ENCODE data around the gene THOP1.
A peak's percentile ranks its signal among the peaks of the same experiment; 100 is the strongest.
"Not testable (repeated sequence)": the region's sequence is repeated elsewhere in the genome, so short reads cannot be mapped to it uniquely, and the experiment has no call there.

Gene THOP1

GRCh38 chr19:2782936-2783780 is 2.1 kb upstream of the THOP1 start, which contains the start of gene SGTA:
SGTA (minus strand) TSS chr19:2783273; CDS start chr19:2769068, 14,205 bp downstream.
- DNase-seq (ENCODE audit: low read depth, low spot score), result peak; percentile 96

GRCh38 chr19:2783781-2784145 is 1.5 kb upstream of the THOP1 start:
- no peak for DNase-seq (ENCODE audit: low read depth, low spot score)

GRCh38 chr19:2787115-2787514 is 1.8 kb downstream of the THOP1 start:
- no peak for DNase-seq (ENCODE audit: low read depth, low spot score)

- no peak for DNase-seq (ENCODE audit: low read depth, low spot score)
These were observed 2.9 kb downstream of the THOP1 start for GRCh38 chr19:2788237-2788636.

GRCh38 chr19:2790194-2790556 is 4.9 kb downstream of the THOP1 start:
- no peak for DNase-seq (ENCODE audit: low read depth, low spot score)

- no peak for DNase-seq (ENCODE audit: low read depth, low spot score)
These were observed 5.4 kb downstream of the THOP1 start for GRCh38 chr19:2790557-2791271.

GRCh38 chr19:2791440-2791839 is 6.1 kb downstream of the THOP1 start:
- no peak for DNase-seq (ENCODE audit: low read depth, low spot score)

- DNase-seq (ENCODE audit: low read depth, low spot score), result no peak
These were observed 6.6 kb downstream of the THOP1 start for GRCh38 chr19:2791876-2792275.

- DNase-seq (ENCODE audit: low read depth, low spot score), result not testable (repeated sequence)
These were observed 7.4 kb downstream of the THOP1 start for GRCh38 chr19:2792666-2793065.

GRCh38 chr19:2793126-2793525 is 7.8 kb downstream of the THOP1 start:
- no peak for DNase-seq (ENCODE audit: low read depth, low spot score)

- DNase-seq (ENCODE audit: low read depth, low spot score), result no peak
These were observed 8.3 kb downstream of the THOP1 start for GRCh38 chr19:2793577-2793976.

- no peak for DNase-seq (ENCODE audit: low read depth, low spot score)
These were observed 10.7 kb downstream of the THOP1 start for GRCh38 chr19:2795827-2796658.

- no peak for DNase-seq (ENCODE audit: low read depth, low spot score)
These were observed 11.5 kb downstream of the THOP1 start for GRCh38 chr19:2796659-2797266.

- no peak for DNase-seq (ENCODE audit: low read depth, low spot score)
These were observed 12.0 kb downstream of the THOP1 start for GRCh38 chr19:2797280-2797679.

- DNase-seq (ENCODE audit: low read depth, low spot score), result no peak
These were observed 12.9 kb downstream of the THOP1 start for GRCh38 chr19:2798158-2798685.

GRCh38 chr19:2798733-2799132 is 13.4 kb downstream of the THOP1 start:
- no peak for DNase-seq (ENCODE audit: low read depth, low spot score)

GRCh38 chr19:2799273-2800020 is 14.1 kb downstream of the THOP1 start:
- no peak for DNase-seq (ENCODE audit: low read depth, low spot score)

- DNase-seq (ENCODE audit: low read depth, low spot score), result no peak
These were observed 15.2 kb downstream of the THOP1 start for GRCh38 chr19:2800506-2800905.

GRCh38 chr19:2802826-2803225 is 17.5 kb downstream of the THOP1 start:
- DNase-seq (ENCODE audit: low read depth, low spot score), result no peak

GRCh38 chr19:2803486-2804155 is 18.3 kb downstream of the THOP1 start:
- no peak for DNase-seq (ENCODE audit: low read depth, low spot score)
